Measurements from ENCODE around the gene DMRT2.

DMRT2 gene

DNA sequence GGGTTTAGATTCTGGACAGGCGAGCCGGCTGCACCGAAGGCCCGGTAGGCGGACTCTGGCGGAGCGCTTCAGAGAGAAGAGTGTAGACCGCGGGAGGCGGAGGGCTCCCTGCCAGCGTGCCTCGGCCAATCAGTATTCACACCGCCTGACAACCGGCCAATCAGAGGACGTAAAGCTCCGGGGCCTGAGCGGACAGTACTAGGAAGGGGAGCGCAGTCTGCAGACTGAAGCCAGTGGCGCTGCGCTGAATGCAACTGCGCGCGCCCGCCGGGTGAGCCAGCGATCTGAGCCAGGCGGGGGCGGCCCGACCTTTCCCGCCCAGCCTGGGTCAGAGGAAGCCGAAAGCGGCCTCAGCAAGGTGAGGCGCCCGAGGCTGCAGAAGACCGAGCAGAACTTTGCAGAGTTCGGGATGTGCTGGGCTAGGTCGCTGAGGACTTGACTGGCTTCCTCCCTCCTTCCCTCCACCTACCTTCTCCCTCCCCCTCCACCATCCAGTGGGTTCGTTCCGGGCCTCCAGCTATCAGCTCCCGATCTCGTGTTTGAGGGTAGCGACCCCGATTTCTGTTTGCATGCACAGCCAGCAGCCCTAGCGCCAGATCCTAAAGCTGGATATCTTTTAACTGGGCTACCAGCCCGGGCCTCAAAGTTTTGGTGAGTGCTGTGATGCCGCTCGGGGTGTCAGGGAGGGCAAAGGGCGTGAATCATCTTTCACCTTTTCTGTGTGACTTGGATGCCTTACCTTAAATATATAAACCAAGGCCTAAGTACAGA is at the start of gene DMRT2:
DMRT2 (plus strand) TSS at position 233 of the 771 bp plus-strand sequence. CDS start 1,257 bp downstream, outside the sequence.
- DNase-seq, result peak; percentile 83 to 94

DNA sequence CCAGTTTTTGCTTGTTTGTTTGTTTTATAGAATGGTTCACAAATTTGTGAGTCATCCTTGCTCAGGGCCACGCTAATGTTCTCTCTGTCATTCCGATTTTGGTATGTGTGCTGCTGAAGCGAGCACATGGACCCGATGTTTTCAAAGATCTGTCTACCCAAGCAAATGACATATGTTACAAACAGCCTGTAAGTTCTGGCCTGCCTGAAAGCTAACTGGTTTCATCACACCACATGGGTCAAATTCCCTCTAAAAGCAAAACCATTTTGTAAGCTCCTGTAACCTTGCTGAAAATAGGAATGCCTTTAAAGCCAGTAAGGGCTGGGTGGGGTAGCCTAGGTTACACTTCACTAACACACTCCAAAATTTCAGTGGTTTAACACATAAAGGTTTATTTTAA is 48.3 kb upstream of the DMRT2 start:
- no peak for DNase-seq

DNA sequence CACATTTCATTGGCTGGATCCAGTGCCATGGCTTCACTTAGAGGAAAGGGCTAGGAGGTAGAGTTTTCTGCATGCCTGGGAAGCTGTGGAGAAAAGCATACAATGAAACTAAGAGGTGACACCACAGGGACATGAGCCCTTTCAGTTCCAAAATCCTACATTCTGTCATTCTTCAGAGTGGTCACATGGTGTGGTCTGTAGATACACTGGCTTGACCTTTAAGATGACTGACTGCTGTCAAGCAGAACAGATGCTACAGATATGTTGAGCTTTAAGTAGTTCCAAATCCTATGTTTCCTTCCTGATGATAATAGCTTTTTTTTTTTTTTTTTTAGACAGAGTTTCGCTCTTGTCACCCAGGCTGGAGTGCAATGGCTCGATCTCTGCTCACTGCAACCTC is 47.5 kb upstream of the DMRT2 start:
- DNase-seq, result no peak

DNA sequence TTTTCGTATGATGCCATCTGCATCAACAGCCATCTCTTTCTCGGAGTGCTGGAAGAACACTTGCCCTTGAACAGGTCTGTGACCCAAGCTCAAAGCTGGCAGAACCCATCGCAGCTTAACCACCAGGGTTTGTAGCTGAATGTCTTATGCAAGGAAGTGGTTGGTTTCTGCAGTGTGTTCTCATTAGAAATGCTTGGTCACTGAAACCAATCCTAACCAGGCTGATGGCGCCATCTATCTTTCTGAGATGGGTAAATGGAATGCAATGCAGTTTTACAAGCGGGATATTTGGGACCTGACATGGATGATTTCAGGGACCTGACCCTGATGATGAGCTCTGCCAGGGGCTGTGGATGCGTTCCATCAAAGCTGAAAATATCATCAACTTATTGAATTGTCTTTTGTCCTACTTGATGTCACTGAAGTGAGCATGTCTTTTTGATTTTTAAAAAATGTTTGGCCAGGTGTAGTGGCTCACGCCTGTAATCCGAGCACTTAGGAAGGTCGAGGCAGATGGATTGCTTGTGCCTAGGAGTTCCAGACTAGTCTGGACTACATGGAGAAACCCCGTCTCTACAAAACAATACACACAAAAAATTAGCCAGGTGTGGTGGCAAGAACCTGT is 45.0 kb upstream of the DMRT2 start:
- DNase-seq, result peak; percentile 13 to 35

DNA sequence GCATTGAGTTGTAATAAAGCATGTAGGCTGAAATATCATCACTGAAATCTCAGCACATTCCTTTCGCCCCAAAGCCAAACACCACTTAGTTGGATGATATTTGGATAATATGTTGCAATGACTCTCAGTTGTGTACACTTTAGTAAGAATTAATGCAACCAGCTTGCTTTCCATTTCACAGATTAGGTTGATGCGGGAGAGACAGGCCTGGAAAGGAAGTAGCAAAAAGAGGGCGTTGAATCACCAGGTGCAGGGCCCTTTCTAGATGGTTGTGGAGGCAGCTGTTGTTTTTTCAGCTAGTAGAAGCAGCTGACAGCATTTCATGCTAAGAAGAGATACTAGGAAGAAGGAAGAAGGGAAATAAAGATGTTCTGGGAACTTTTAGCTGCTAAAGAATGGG is 42.8 kb upstream of the DMRT2 start:
- no peak for DNase-seq

DNA sequence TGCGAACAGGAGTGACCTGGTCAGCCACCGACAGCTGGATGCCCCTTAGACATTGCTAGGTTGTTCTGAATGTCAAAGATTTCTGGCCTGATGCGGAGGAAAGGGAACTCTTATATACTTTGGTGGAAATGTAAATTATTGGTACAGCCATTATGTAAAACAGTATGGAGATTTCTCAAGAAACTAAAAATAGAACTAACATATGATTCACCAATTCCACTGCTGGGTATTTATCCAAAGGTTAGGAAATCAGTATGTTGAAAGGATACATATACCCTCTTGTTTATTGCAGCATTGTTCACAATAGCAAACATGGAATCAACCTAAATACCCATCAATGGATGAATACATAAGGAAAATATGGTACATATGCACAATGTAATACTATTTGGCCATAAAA is 41.9 kb upstream of the DMRT2 start:
- no peak for DNase-seq

DNA sequence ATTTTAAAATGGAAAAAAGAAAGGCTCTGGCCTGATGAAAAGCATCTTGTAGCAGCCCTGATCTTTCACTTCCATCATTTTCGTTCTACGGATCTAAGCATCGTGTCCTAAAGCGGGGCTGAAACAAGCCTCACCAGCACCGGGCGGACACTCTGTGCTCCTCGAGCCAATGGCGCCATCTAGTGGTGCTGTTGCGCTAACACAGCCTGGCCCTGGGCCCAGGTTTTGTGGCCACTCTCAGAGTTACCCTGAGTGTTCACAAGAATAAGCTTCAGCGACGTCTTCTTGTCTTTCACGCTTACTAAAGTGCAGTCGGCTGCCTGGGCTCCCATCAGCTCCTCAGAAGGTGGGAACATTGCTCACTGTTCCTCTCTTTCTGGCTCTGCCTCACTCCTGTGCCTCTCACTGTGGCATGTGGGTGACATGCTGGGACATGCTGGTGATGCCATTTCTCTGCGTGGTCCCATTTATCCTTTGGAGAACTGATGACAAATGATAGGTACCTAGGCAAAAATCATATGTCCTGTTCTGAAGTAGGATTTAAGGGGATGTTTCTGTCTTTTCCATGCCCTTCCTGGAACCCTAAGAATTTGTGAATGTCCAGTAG is 41.0 kb upstream of the DMRT2 start:
- DNase-seq, result peak; percentile 62 to 74

DNA sequence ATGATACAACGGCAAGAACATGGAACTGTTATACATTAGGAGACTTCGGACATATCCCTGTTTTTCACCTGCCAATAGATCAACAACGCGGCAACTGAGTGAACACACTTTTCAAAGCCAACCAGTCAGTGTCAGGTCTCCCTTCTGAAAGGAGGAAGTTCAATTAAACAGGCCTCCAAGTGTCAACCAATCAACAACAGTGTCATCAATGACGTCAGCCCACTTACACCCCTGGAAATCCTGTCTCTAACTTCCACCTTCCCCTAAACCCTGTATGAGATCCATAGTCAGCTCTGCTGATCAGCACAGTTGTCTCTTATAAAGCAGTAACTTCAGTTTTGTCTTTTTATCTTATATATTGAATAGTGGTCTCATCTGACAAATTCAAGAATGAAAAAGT is 37.1 kb upstream of the DMRT2 start:
- DNase-seq, result no peak

DNA sequence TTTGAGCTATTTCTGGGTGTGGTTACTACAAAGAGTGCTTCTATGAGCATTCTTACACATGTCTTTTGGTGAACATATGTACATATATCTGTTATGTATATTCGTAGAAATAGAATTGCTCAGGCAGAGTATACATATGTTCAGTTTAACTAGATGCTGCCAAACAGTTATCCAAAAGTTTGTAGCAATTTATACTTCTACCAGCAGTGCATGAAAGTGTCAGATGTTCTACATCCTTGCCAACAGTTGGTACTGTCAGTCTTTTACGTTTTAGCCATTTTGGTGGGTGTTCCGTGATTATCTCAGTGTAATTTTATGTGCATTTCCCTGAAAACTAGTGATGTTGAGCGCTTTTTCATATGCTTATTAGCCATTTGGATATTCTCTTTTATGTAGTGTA is 35.9 kb upstream of the DMRT2 start:
- DNase-seq, result no peak

DNA sequence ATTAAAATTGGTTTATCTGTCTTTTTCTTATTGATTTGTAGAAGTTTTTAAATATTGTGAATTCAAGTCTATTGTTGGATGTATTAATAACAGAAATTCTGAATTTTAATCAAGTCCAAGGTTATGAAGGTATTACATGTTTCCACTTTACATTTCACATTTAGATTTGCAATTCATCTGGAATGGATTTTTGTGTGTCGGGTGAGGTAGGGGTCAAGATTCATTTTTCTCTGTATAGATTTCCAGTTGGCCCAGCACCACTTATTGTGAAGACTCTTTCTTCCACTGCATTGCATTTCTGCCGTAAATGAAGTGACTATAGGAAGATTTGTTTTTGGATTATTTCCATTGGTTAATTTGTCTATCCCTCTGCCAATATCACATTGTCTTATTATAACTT is 35.5 kb upstream of the DMRT2 start:
- no peak for DNase-seq

DNA sequence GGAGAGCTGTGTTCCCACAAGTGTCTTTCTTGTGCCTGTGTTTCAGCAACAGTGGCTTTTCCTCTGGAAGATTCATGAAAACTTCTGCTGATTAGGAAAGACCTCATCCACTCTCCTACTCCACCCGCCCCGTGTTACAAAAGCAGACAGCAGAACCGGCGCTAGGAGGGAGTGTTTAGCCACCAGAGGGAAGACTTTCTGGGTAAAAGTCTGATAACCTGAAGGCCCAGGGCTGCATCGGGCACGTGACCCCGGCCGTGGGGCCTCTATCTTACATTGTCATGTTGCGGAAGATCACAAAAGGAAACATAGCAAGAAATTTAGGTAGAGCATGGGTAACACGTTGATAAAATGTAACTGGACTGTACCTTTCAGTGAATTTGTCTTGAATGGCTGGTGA is 32.0 kb upstream of the DMRT2 start:
- no peak for DNase-seq

DNA sequence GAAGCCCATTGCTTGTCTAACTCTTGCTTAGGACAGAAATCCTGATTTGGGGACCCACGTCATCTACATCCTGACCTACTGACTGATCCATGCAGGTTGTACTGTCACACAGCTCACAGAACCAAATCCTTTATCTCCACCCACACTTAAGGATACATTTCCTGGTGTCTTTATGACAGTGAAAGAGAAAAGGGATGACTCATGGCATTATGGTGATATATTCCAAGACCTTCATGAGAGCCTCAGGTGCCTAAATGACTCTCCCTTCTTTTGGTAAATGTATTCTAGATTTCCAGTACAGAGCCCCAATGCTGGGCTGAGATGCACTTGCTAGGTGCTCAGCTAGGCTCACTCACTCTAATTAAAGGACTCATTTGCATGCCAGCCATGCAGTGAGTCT is 26.0 kb upstream of the DMRT2 start:
- no peak for DNase-seq

DNA sequence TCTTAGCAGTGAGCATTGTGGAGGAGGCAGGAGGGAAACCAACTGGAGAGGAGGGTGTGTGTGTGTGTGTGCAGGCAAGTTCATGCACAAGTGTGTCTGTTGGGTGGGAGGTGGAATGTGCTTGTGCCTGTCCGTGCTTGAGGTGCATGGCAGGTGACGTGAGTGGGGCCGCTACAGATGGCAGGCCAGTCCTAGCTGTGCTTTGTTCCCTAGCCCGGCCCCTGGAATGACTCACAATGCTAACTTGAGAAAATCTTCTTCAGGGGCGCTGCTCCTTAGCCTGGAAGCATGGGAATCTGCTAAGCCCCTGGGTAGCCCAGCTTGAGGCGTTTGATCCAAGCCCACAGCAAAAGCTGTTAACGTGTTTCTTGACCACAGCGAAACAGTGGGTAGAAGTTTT is 25.0 kb upstream of the DMRT2 start:
- DNase-seq, result no peak

DNA sequence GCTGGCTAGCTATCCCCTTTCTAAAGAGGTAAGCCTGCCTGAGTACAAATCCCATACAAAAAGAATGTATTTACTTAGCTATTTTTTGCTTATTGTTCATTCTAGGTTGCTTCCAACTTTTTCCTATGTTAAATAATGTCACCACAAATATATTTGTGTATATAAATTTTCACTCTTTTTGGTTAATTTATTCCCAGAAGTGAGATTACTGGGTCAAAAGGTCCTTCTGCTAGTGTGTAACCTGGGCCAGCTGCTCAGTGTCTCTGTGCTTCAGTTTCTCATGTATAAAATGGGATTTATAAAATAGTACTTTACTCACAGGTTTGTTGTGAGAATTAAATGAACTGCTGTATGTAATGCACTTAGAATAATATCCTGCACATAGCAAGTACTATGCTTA is 23.9 kb upstream of the DMRT2 start:
- no peak for DNase-seq

DNA sequence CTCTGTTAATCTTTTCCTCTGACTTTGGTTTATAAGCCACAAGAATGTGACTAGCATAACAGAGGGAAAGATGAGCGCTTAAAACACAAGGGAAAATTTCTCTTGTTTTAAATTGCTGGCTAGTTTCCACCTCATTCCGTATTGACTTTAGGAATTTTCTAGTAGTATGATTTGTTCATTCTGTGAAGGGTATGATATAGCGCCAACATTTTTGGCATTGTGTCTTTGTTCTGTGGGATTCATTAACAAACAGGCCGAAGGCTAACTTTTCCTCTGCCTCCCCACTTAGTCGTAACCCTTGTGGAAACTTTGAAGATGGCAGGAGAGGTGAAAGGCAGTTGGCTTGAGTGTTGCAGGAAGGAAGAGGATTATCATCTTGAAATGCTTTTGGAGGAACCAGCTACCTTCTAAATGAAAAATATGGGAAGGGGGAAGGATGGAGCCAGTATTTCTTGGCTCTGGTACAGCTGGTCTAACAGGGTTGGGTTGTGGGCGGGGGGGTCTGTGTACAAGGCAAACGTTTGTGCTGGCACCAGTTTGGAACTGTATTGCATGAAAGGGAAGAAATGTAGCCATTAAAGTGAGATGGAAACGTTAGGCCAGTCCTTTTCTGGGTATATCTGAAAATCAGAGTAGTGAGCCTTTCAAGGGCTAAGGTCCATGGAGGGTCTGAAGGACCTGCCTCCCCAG is 21.5 kb upstream of the DMRT2 start:
- no peak for DNase-seq

DNA sequence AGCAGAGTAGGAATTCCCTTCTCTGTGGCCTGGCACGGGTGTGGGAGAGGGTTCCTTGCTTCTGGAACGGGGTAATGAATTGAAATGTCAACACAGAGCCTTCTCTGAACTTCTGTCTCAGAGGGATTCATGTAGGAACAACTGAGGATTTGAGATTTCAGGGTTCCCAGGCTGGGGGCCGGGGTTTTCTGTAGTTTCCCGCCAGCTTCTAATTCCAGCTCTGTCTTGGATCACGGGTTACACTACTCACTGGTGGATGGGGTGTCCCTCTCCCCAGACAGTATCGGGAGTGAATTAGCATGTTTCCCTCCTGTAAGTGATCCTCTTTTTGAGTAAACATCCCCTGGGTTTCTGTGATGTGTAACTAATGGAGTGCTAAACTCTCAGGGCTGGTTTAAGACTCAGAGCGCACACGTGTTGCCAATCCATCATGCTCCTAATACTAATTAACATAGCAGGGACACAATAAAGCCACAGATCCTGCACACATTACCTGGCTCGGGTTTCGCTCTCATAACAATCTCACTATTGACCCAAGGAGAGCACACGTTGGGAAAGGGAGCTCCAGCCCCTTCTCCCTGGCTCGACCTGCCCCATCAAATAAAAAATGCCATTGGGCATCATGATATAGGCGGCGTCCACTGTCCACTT is 18.1 kb upstream of the DMRT2 start:
- no peak for DNase-seq

DNA sequence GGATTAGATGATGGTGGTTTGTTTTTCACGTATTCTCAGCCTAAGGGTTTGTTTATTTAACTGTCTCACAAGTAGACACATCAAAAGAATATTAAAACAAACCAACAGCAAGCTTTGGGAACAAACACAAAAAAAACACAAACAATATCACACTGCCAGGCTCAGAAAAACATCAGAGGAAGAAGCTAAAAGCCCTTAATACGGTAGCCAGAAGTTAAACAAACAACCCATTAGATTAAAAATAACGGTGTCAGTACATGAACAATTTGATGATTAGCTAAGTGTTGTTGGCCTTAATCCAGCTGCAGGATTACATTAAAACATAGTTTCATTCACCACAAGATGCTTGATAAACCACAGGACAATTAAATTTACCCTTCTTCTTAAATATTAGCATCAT is 15.9 kb upstream of the DMRT2 start:
- DNase-seq, result no peak

DNA sequence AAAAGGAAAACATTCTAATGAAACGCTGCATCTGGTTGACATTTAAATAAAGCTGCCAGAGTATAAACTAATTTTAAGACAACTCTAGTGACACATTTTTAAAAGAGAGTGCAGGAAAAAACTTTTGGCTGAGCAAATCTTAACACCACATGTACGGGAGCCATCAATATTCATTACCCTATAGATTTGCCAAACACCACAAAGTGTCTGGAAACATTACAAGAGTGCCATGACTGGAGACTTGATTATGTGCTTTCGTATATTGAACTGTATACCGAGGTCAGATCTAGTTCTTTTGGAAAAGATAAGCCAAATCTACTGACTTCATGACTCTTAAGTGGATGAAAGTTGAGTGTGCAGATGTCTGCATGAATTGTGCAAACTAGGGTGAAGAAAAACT is 10.6 kb upstream of the DMRT2 start:
- no peak for DNase-seq

DNA sequence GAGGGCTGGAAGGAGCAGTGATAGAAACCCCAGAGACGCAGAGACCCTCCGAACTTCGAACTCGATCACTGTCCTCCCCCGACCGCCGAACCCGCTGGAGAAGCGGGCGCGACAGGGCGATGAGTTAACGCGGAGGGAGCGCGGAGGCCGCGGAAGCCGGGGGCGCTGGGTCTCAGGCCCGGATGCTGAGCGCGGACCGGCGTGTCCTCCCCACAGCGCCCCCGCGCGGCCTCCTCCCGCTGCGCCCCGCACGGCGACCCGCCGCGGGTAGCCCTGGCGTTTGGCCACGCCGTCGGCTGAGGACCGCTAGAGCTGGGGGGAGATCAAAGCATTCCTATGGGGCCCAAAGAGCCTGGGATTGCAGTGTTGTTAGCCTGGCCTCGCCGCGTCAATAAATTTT is 7.7 kb upstream of the DMRT2 start:
- peak in 1 of 2 donors; percentile 18 for DNase-seq

DNA sequence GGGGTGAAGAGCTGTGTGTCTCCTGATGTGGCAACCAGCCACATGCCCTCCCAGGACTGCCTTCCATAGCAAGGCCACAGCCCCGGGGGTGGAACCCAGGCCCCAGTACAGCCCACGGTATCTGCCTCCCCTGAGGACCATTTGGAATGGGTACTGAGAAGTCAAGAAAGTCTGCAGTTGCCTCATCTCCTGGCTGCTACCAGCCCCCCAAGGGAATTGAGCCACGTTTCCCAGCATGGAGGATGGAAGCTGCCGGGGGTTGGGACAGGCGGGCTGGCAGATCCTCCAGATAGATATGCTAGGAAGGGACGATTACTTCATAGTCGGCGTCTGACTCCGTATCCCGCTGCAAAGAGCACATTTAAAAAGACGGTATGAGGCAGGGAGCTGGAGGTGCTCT is 5.5 kb upstream of the DMRT2 start:
- DNase-seq, result no peak

DNA sequence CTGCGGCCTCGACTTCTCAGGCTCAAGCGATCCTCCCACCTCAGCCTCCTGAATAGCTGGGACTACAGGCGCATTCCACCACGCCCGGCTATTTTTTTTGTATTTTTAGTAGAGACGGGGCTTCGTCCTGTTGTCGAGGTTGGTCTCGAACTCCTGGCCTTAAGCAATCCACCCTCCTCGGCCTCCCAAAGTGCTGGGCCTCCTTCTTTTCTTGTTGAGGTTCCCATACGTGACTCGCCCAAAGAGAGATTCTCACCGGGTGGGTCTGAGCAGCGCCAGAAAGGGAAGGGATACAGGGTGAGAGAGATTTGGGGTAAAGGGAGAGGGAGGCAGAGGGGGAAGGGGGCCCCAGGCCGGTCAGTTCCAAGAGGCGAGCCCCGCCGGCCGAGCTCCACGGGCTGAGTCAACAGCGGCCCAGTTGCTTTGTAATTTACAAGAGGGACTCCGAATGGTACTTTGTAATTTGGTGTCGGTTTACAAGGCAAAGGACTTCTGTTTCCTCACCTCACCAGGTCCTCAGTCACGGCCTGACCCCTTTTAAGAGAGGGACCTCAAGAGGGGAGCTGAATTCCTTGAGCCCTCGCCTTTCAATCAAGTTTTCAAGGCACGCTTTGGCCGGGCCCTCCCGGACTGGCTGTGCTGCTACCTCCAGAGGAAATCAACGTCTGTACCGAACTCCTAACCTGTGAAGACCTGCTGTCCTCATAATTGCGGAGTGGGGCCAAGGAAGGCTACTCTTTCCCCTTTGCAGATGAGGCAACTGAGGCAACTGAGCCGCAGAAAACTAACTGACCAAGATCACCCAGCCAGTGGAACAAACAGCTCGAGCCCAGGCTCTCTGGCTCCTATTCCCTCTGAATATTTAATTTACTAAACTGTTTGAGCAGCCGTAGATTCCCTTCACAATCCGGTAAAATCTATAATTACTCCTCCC is 3.3 kb upstream of the DMRT2 start:
- no peak for DNase-seq

Data from hippocampal formation (tissue), 2 donors.